ENCODE measurements around the gene ENTPD6.

- TF ChIP-seq CTCF (IDR thresholded peaks at IDR 0.05): no peak
- TF ChIP-seq POLR2A (IDR thresholded peaks at IDR 0.05): no peak
Measured at GRCh38 chr20:25246182-25246999, 50.9 kb downstream of the ENTPD6 start.

Measured in esophagus squamous epithelium (tissue), 4 donors.